Psoas muscle (tissue), 8 donors: ENCODE data around the gene FOXE3. TPM values are rescaled to one million over a fixed set of nuclear protein-coding genes. Genes with fewer than 3 reads are reported as not detected.

Source experiments
- ATAC-seq, 4 donors: fragments of 200-7000 bp; cut with Tn5 transposase; one replicate each; pipeline ENCODE4 v1.9.1; 2020; ENCODE audit warnings: moderate library complexity in 3 of 4, mild to moderate bottlenecking in 2 of 4
- DNase-seq, 2 donors: peaks; one replicate each; pipeline ENCODE4 v3.0.0-alpha.2; 2020
- H3K27ac ChIP-seq: fragments of 200-600 bp; one replicate; pipeline ENCODE4 v1.8.0; 2022
- H3K27me3 ChIP-seq, 3 donors: fragments of 200-600 bp in 1 of 3; one replicate each; pipeline versions ENCODE4 v1.6.1 to v1.8.0; 2013 to 2022; ENCODE audit warnings: low read length in 2 of 3, mild to moderate bottlenecking in 2 of 3, moderate library complexity in 1 of 3; ENCODE audit not compliant: insufficient read depth in 3 of 3
- H3K36me3 ChIP-seq, 2 donors: fragments of 200-600 bp in 1 of 2; one replicate each; pipeline versions ENCODE4 v1.6.1 to v1.8.0; 2013 to 2022; ENCODE audit warnings: low read depth in 1 of 2, mild to moderate bottlenecking in 1 of 2, moderate library complexity in 1 of 2; ENCODE audit not compliant: insufficient read depth in 1 of 2
- H3K4me1 ChIP-seq: fragments of 200-600 bp; one replicate; pipeline ENCODE4 v1.8.0; 2022
- H3K4me3 ChIP-seq: fragments of 200-600 bp; one replicate; pipeline ENCODE4 v1.8.0; 2022; ENCODE audit warnings: mild to moderate bottlenecking
- H3K9me3 ChIP-seq: fragments of 200-600 bp; one replicate; pipeline ENCODE4 v1.8.0; 2022
- WGBS, 3 donors: extraction: QIAGEN DNeasy Blood & Tissue Kit; methylation state at CpG; one replicate each; pipeline versions ENCODE4 v1.1.6 to v1.1.7; 2013; 5-methylcytosine and 5-hydroxymethylcytosine counted together
- intact Hi-C, 2 donors: fragments of 100-400 bp; cut with DNase I; formaldehyde crosslinking; loops; one replicate each; pipeline versions ENCODE4 v1.11.0 to v1.14.2; 2022
- polyA plus RNA-seq, 3 donors: library from polyadenylated mRNA; stranded (reverse); fragments of 200-250 nt; gene quantifications; one replicate each; pipeline ENCODE4 v1.2.3, GENCODE V29; 2013
- total RNA-seq, 4 donors: library from RNA; stranded (reverse); fragmentation: NEBNext Ultra II Directional in 2 of 4; extraction: Animal tissue kit (Norgen Biotek cat#: 25700) in 2 of 4; gene quantifications; one replicate each; pipeline versions ENCODE4 v1.2.1 to v1.2.4, GENCODE V29; 2021 to 2023
- TF ChIP-seq, protein P1 (sequence below): fragments of 200-600 bp; IDR thresholded peaks from one replicate; pipeline ENCODE4 v1.8.0; 2022; ENCODE audit warnings: antibody characterized with exemption
- donor health status: healthy with polysubstance abuse.
- donor health status: DM: no; HTN: no; CAD: no; lungs with moderate emphysema.
- donor health status: Bipolar disorder and iron deficiency.
- donor health status: healthy.
- donor health status: DM: yes; HTN: yes; CAD: no.
- donor health status: DM: no; HTN: no; CAD: no.
- donor health status: DM: no; HTN: no; CAD: no.
- donor health status: DM: yes; HTN: yes; CAD: no.

FOXE3 gene
- total and polyA plus RNA-seq, 7 donors, result 0.03 to 0.10 (median 0.08) TPM; not detected in 4

DNA sequence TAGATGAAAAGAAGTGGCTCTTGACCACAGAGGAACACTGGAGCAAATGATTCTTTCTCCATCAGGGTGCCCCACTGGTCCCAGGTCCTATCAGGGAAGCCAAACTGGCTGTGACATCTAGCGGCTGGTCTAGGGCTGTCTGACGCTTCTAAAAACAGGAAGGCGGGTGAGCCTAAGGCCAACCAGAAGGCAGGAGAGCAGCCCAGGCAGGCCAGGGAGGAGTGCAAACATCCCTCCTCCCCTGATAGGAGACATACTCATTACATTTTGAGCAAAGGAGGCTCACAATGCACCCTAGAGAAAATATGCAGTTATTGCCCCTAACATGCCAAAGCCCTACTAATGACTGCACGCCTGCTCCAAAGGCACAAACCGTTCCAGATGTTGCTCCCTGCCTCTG lies 10.4 kb upstream of the FOXE3 start:
- Histone ChIP-seq H3K4me3 (no peak overlapping the region), H3K9me3 (no peaks in the 10 kb centered on the region), H3K27ac (no peak overlapping the region), H3K27me3 (peaks cover 0 to 22% (median 0%) of the 10 kb centered on the region in 3 donors), H3K4me1 (no peaks in the 10 kb centered on the region), H3K36me3 (no peaks in the 10 kb centered on the region)
- TF ChIP-seq, protein P1, sequence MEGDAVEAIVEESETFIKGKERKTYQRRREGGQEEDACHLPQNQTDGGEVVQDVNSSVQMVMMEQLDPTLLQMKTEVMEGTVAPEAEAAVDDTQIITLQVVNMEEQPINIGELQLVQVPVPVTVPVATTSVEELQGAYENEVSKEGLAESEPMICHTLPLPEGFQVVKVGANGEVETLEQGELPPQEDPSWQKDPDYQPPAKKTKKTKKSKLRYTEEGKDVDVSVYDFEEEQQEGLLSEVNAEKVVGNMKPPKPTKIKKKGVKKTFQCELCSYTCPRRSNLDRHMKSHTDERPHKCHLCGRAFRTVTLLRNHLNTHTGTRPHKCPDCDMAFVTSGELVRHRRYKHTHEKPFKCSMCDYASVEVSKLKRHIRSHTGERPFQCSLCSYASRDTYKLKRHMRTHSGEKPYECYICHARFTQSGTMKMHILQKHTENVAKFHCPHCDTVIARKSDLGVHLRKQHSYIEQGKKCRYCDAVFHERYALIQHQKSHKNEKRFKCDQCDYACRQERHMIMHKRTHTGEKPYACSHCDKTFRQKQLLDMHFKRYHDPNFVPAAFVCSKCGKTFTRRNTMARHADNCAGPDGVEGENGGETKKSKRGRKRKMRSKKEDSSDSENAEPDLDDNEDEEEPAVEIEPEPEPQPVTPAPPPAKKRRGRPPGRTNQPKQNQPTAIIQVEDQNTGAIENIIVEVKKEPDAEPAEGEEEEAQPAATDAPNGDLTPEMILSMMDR, result no peak
- ATAC-seq (no peak), DNase-seq (no peak)
- intact Hi-C loops, result no loop called here
- WGBS, 3 donors, result 47 to 64% (median 51%) methylated on average over 5 of the region's 5 CpGs

DNA sequence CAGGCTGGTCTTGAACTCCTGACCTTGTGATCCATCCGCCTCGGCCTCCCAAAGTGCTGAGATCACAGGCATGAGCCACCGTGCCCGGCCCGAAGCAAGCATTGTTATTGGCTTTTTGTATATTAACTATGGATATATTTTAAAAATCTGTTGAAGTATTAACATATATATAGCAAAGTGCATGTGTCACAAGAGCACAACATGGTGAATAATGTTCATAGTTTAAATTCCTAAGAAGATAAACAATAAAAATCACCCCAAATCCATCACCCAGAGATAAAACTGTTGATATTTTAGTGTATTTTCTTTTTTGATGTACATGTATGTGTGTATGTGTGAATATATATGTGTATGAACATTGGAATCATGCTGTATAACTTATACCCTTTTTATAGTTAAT lies 9.1 kb upstream of the FOXE3 start:
- ATAC-seq (no peak), DNase-seq (no peak)
- Histone ChIP-seq H3K27ac (no peak overlapping the region), H3K9me3 (no peaks in the 10 kb centered on the region), H3K4me3 (no peak overlapping the region), H3K27me3 (peaks cover 0 to 13% (median 0%) of the 10 kb centered on the region in 3 donors), H3K4me1 (no peaks in the 10 kb centered on the region), H3K36me3 (no peaks in the 10 kb centered on the region)
- WGBS, 3 donors, result 91 to 94% (median 94%) methylated on average over 5 of the region's 5 CpGs
- intact Hi-C loops, result no loop called here
- TF ChIP-seq, protein P1, result no peak

DNA sequence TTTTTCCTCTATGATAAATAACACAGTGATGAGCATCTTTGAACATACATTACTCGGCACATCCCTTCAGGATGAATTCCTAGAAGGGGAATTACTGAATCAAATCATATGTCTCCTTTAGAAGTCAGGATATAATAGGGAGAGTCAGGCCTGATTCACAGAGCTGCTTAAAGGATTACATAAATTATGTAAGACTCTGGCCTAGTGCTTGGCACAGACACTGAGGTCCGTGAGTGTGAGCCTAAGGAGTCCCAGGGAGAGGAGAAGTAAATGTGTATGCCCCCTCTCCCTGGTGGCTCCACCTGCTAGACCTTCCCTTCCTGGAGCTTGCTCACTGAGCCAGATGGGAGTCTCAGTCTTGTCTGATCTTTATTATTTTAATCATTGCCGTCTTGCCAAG lies 8.6 kb upstream of the FOXE3 start:
- H3K4me3 ChIP-seq, result no peak overlapping the region
- H3K4me1 ChIP-seq, result no peaks in the 10 kb centered on the region
- intact Hi-C loops, result no loop called here
- H3K36me3 ChIP-seq, result no peaks in the 10 kb centered on the region
- ATAC-seq (no peak), DNase-seq (no peak)
- peaks cover 0 to 13% (median 0%) of the 10 kb centered on the region in 3 donors for H3K27me3 ChIP-seq
- no peaks in the 10 kb centered on the region for H3K9me3 ChIP-seq
- TF ChIP-seq, protein P1, result no peak
- no peak overlapping the region for H3K27ac ChIP-seq
- 84 to 86% (median 86%) methylated on average over 3 of the region's 3 CpGs for WGBS, 3 donors

DNA sequence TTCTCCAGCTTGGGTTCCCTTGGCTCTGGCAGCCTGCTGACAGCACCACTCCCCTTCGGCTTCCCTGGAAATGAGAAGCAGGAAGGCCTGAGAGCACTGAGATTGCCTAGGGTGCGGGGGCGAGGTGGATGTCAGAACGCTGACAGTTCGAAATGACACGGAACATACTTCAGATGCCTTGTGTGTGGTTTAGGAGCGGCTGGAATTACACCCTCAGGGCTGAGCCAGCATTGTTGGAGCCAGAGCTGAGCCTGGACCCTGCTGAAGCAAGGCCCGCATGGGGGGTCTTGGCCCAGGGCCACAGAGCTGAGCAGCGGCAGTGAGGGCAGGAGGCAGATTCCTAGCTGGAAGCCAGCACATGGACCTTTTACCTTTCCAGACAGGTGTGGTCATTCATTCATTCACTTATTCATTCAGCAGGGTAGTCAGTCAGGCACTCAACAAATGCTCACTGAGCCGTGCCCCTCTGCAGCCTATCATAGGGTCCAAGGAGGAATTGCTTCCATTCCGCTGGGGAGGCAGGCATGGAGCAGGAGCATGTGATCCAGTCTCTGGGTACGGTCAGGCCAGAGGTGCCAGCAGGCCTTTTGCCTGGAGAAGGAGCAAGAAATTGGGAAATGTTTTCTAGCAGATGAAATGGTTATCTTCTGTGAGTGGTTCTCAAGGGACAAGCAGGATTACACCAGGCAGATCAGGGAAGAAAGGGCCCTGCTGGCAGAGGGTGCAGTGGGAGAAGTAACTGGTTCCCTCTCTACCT lies 6.6 kb upstream of the FOXE3 start:
- H3K36me3 ChIP-seq, result no peaks in the 10 kb centered on the region
- intact Hi-C loops, result no loop called here
- no peak overlapping the region for H3K27ac ChIP-seq
- peak in 2 of 4 donors; percentile 57 to 66 for ATAC-seq
- H3K4me3 ChIP-seq, result no peak overlapping the region
- H3K4me1 ChIP-seq, result no peaks in the 10 kb centered on the region
- H3K9me3 ChIP-seq, result no peaks in the 10 kb centered on the region
- DNase-seq, result no peak
- H3K27me3 ChIP-seq, result peaks cover 0 to 27% (median 0%) of the 10 kb centered on the region in 3 donors
- TF ChIP-seq, protein P1, result no peak
- 38 to 42% (median 38%) methylated on average over 12 of the region's 12 CpGs for WGBS, 3 donors

DNA sequence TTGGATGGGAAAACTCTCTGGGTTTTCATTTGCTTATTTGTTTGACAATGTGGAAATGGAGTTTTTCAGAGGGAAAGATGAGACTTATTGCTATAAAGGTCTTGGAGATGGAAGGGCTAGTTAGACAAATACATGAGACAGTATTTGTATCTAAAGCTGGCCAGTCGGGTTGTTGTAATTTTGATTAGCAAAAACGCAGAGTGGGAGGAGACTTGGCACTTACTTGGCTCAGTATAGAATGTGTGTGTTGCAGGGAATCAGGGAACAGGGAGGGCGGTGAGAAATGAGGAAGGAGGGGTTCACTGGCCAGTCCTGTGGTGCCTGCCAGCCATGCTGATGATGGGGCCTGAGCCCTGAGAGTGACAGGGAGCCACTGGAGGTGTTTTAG lies 6.0 kb upstream of the FOXE3 start:
- Histone ChIP-seq H3K36me3 (no peaks in the 10 kb centered on the region), H3K27me3 (peaks cover 0 to 27% (median 0%) of the 10 kb centered on the region in 3 donors), H3K4me1 (no peaks in the 10 kb centered on the region), H3K4me3 (no peak overlapping the region), H3K27ac (no peak overlapping the region), H3K9me3 (no peaks in the 10 kb centered on the region)
- no peak for ATAC-seq
- DNase-seq, result no peak
- 57 to 77% (median 61%) methylated on average over 3 of the region's 3 CpGs for WGBS, 3 donors
- intact Hi-C loops, result no loop called here
- TF ChIP-seq, protein P1, result no peak
